SU-DHL-6 (cell line): ENCODE results near the gene SUSD3.

Experiments
- H2AFZ ChIP-seq: fragments of 200-600 bp; sonication (generic); 2 replicates; pipeline ENCODE4 v1.6.1; 2014; ENCODE audit warnings: low read depth, mild to moderate bottlenecking, moderate library complexity, mixed read lengths, antibody characterized with exemption, low read length; ENCODE audit not compliant: severe bottlenecking
- H3F3A ChIP-seq: fragments of 200-600 bp; shearing (Covaris generic); 2 replicates; pipeline ENCODE4 v1.6.0; 2016; ENCODE audit warnings: antibody characterized with exemption, mild to moderate bottlenecking; ENCODE audit not compliant: insufficient read depth
- H3K27ac ChIP-seq: fragments of 200-600 bp; sonication (generic); 2 replicates; pipeline ENCODE4 v1.5.1; 2016; ENCODE audit warnings: low read depth, mild to moderate bottlenecking, low read length, moderate library complexity, mixed read lengths
- H3K27me3 ChIP-seq: fragments of 200-600 bp; sonication (generic), shearing (Covaris generic); 2 replicates; pipeline ENCODE4 v1.6.0; 2014; ENCODE audit warnings: mild to moderate bottlenecking, low read length
- H3K36me3 ChIP-seq: fragments of 200-600 bp; sonication (generic); 2 replicates; pipeline ENCODE4 v1.6.1; 2014; ENCODE audit warnings: mild to moderate bottlenecking, low read length, mixed read lengths
- H3K4me2 ChIP-seq: fragments of 300-600, 200-600 bp; shearing (Covaris generic), sonication (generic); 2 replicates; pipeline ENCODE4 v1.6.0; 2014; ENCODE audit warnings: low read length, low read depth, mild to moderate bottlenecking; ENCODE audit not compliant: poor library complexity, severe bottlenecking
- H3K4me3 ChIP-seq: fragments of 200-600 bp; sonication (generic); 2 replicates; pipeline ENCODE4 v1.5.1; 2014; ENCODE audit warnings: antibody characterized with exemption, low read length, mild to moderate bottlenecking, mixed read lengths; ENCODE audit not compliant: insufficient read depth, poor library complexity, severe bottlenecking
- H3K79me2 ChIP-seq: fragments of 200-600 bp; sonication (generic); 2 replicates; pipeline ENCODE4 v1.6.1; 2014; ENCODE audit warnings: mild to moderate bottlenecking, low read length, moderate library complexity; ENCODE audit not compliant: insufficient read depth
- H3K9ac ChIP-seq: fragments of 200-600 bp; sonication (generic); 2 replicates; pipeline ENCODE4 v1.7.0; 2014; ENCODE audit warnings: mild to moderate bottlenecking, low read length
- H3K9me2 ChIP-seq: fragments of 200-600 bp; sonication (generic); replicated peaks from 2 replicates; pipeline ENCODE4 v1.6.1; 2014; ENCODE audit warnings: low read length; ENCODE audit not compliant: insufficient read depth
- H3K9me3 ChIP-seq: fragments of 200-600 bp; sonication (generic); 2 replicates; pipeline ENCODE4 v1.6.1; 2014; ENCODE audit warnings: low read length, mixed read lengths; ENCODE audit not compliant: insufficient read depth
- H4K20me1 ChIP-seq: fragments of 200-600 bp; sonication (generic); 2 replicates; pipeline ENCODE4 v1.6.1; 2014; ENCODE audit warnings: low read depth, mild to moderate bottlenecking, antibody characterized with exemption, low read length, moderate library complexity, mixed read lengths
- EZH2phosphoT487 ChIP-seq: fragments of 200-600 bp; sonication (generic), shearing (Covaris generic); conservative IDR thresholded peaks from 2 replicates; pipeline ENCODE4 v1.6.1; 2018; ENCODE audit warnings: mild to moderate bottlenecking, antibody characterized with exemption, low read length, moderate library complexity, mixed read lengths
- TF ChIP-seq, protein P1 (sequence below): fragments of 200-600 bp; sonication (generic); IDR thresholded peaks from one replicate; pipeline ENCODE4 v1.5.1; 2017; ENCODE audit warnings: antibody characterized with exemption, mild to moderate bottlenecking, low read length, moderate library complexity; ENCODE audit not compliant: insufficient read depth, poor library complexity, severe bottlenecking

SUSD3 gene

DNA sequence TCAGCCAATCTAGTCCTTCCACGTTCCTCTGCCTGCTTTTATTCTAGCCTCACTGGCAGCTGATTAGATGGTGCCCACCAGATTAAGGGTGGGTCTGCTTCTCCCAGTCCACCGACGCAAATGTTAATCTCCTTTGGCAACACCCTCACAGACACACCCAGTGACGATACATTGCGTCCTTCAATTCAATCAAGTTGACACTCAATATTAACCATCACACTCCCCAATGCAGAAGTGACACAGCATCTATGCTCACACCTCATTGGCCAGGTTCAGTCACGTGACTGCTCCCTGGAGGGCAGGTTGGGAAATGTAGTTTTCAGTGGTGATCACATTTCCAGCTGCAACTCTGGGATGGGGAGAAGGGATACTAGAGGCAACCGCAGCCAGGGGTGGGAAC is 13.0 kb downstream of the SUSD3 start:
- no peaks in the 10 kb centered on the region for H3K79me2 ChIP-seq
- H3K4me2 ChIP-seq: no peak overlapping the region

DNA sequence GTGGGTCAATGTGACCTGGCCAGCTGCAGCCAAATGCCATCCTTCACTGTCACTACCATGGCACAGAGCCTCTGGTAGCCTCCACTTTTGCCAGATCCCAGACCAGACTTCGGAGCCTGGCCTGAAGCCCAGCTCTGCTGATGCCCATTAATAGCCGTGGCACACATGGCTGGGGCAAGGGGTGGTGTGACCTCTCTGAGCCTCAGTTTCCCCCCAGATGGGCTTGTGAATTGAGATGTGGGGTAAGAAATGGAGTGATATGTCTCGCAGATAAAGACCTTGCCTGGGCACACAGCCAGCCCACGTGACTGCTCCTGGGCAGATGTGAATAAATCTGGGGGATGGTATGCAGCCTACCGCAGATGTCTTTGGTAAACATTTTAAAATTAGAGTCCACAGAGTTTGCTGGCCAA is 13.9 kb downstream of the SUSD3 start:
- H3K4me3 ChIP-seq: no peak overlapping the region
- H3F3A ChIP-seq: no peaks in the 10 kb centered on the region
- H3K9me3 ChIP-seq: no peaks in the 10 kb centered on the region
- no peak overlapping the region for H2AFZ ChIP-seq
- H3K27ac ChIP-seq: no peak overlapping the region
- no peaks in the 10 kb centered on the region for H3K36me3 ChIP-seq
- H3K9me2 ChIP-seq: no peaks in the 10 kb centered on the region
- H4K20me1 ChIP-seq: no peaks in the 10 kb centered on the region
- H3K4me2 ChIP-seq: no peak overlapping the region
- no peaks in the 10 kb centered on the region for H3K79me2 ChIP-seq
- no peak for TF ChIP-seq EZH2phosphoT487
- TF ChIP-seq, protein P1, sequence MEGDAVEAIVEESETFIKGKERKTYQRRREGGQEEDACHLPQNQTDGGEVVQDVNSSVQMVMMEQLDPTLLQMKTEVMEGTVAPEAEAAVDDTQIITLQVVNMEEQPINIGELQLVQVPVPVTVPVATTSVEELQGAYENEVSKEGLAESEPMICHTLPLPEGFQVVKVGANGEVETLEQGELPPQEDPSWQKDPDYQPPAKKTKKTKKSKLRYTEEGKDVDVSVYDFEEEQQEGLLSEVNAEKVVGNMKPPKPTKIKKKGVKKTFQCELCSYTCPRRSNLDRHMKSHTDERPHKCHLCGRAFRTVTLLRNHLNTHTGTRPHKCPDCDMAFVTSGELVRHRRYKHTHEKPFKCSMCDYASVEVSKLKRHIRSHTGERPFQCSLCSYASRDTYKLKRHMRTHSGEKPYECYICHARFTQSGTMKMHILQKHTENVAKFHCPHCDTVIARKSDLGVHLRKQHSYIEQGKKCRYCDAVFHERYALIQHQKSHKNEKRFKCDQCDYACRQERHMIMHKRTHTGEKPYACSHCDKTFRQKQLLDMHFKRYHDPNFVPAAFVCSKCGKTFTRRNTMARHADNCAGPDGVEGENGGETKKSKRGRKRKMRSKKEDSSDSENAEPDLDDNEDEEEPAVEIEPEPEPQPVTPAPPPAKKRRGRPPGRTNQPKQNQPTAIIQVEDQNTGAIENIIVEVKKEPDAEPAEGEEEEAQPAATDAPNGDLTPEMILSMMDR: no peak
- H3K27me3 ChIP-seq: no peaks in the 10 kb centered on the region
- no peak overlapping the region for H3K9ac ChIP-seq

More for the DNA sequence above, 13.0 kb downstream of the SUSD3 start:
- Histone ChIP-seq H4K20me1 (no peaks in the 10 kb centered on the region), H3K36me3 (no peaks in the 10 kb centered on the region), H3K4me3 (no peak overlapping the region), H3F3A (no peaks in the 10 kb centered on the region), H3K27ac (no peak overlapping the region), H3K9ac (no peak overlapping the region), H3K27me3 (no peaks in the 10 kb centered on the region), H3K9me2 (no peaks in the 10 kb centered on the region), H3K9me3 (no peaks in the 10 kb centered on the region), H2AFZ (no peak overlapping the region)
- TF ChIP-seq EZH2phosphoT487: no peak
- TF ChIP-seq, protein P1: no peak

DNA sequence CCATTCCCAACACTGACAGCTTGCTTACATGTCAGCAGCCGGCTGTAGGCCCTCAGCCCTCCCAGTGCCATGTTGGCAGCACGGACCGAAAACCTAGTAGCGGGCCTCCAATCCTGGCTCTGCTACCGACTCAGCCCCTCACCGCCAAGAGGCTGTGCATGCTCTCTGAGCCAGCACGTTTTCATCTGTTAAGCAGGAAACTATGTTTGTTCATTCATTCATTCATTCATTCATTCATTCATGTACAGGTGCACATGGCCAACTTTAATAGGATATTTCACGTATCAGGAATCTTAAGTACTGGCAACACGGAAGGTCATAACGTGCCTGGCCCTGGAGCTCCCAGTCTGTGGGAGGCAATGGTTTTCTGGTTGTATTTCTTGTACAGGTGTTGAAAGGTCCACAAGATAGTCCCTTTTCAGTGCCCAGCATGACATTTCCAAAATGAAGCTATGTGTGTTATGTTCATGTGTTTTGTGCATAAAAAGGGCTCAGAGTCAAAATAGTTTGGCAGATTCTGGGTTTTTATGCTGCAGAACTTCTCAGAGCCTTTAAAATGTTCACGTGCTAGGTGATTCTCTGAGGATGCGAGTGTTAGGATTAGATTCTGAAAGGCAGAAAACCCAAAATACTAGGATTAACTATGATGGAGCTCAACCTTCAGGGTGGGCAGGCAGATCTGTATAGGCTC is 17.7 kb downstream of the SUSD3 start:
- H3K4me2 ChIP-seq: no peak overlapping the region
- no peaks in the 10 kb centered on the region for H3K79me2 ChIP-seq
- H3K9ac ChIP-seq: no peak overlapping the region
- H3K9me2 ChIP-seq: no peaks in the 10 kb centered on the region
- H3K27me3 ChIP-seq: no peaks in the 10 kb centered on the region
- no peaks in the 10 kb centered on the region for H3K9me3 ChIP-seq
- TF ChIP-seq, protein P1: no peak
- TF ChIP-seq EZH2phosphoT487: no peak
- H4K20me1 ChIP-seq: no peaks in the 10 kb centered on the region
- no peak overlapping the region for H2AFZ ChIP-seq
- no peaks in the 10 kb centered on the region for H3F3A ChIP-seq
- H3K27ac ChIP-seq: no peak overlapping the region
- no peaks in the 10 kb centered on the region for H3K36me3 ChIP-seq
- H3K4me3 ChIP-seq: no peak overlapping the region
